ENCODE results near the gene IL1R1. TPM values are rescaled to one million over a fixed set of nuclear protein-coding genes. Genes with fewer than 3 reads are reported as not detected.

The IL1R1 gene, protein sequence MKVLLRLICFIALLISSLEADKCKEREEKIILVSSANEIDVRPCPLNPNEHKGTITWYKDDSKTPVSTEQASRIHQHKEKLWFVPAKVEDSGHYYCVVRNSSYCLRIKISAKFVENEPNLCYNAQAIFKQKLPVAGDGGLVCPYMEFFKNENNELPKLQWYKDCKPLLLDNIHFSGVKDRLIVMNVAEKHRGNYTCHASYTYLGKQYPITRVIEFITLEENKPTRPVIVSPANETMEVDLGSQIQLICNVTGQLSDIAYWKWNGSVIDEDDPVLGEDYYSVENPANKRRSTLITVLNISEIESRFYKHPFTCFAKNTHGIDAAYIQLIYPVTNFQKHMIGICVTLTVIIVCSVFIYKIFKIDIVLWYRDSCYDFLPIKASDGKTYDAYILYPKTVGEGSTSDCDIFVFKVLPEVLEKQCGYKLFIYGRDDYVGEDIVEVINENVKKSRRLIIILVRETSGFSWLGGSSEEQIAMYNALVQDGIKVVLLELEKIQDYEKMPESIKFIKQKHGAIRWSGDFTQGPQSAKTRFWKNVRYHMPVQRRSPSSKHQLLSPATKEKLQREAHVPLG
- 1.7 and 4.8 TPM in 2 replicates for total RNA-seq

GRCh38 chr2:102141970-102142828, at the start of gene IL1R1:
Gene IL1R1 (plus strand): TSS chr2:102142746. CDS start chr2:102157725, 14,979 bp downstream.

GRCh38 chr2:102186791-102187495, 44.4 kb downstream of the IL1R1 start, which contains the start of gene IL1RL2:
Gene IL1RL2 (plus strand): TSS chr2:102187023. CDS start chr2:102187868, 845 bp downstream.

Other genes starting within 250 kb of the IL1R1 start
- gene IL1R2, start 150.8 kb upstream of the IL1R1 start, total RNA-seq: 8.9 TPM in 1 of 2 replicates, not detected in the other
- gene IL1RL2, start 44.3 kb downstream of the IL1R1 start, total RNA-seq: 2.1 and 2.2 TPM in 2 replicates
- 7.5 and 11.6 TPM in 2 replicates for gene IL1RL1, start 168.8 kb downstream of the IL1R1 start, total RNA-seq
- gene IL18R1, start 213.1 kb downstream of the IL1R1 start, total RNA-seq: 4.3 and 5.1 TPM in 2 replicates